GM12891 (cell line): ENCODE data around the gene TBC1D1.

Experiments used
- PAX5 ChIP-seq: IDR thresholded peaks from 2 replicates; pipeline ENCODE4 v1.6.1; 2011; ENCODE audit warnings: low read length, moderate library complexity, mild to moderate bottlenecking; ENCODE audit not compliant: insufficient read depth, severe bottlenecking
- POLR2A ChIP-seq: IDR thresholded peaks from 2 replicates; pipeline ENCODE4 v1.6.1; 2011; ENCODE audit warnings: low read depth, low read length, control low read depth
- POLR2AphosphoS5 ChIP-seq: IDR thresholded peaks from 2 replicates; pipeline ENCODE4 v1.6.1; 2011; ENCODE audit warnings: low read depth, low read length, control low read depth
- POU2F2 ChIP-seq: IDR thresholded peaks from 2 replicates; pipeline ENCODE4 v1.6.1; 2011; ENCODE audit warnings: low read depth, mild to moderate bottlenecking, control low read depth, low read length, moderate library complexity
- SPI1 ChIP-seq: IDR thresholded peaks from 2 replicates; pipeline ENCODE4 v1.6.1; 2011; ENCODE audit warnings: low read depth, low read length, control low read depth
- TAF1 ChIP-seq: IDR thresholded peaks from 2 replicates; pipeline ENCODE4 v1.6.1; 2011; ENCODE audit warnings: low read depth, low read length, control low read depth

GRCh38 chr4:38094419-38094818 lies 203.5 kb downstream of the TBC1D1 start:
- TF ChIP-seq POLR2AphosphoS5 (no peak), POLR2A (no peak), TAF1 (no peak), POU2F2 (no peak), SPI1 (no peak), PAX5 (no peak)
